Activated CD4-positive, alpha-beta T cell treated with anti-CD3 and anti-CD28 coated beads, Interleukin-10, Interleukin-2, amounts not matched to agents 100 ng/mL and 50 ng/mL, durations not matched to agents 16 hours and 8 hours (primary cell): ENCODE results near the gene ZNF358.

Experiments used
- DNase-seq: peaks from one replicate; pipeline ENCODE4 v3.0.0-alpha.2; 2020

Gene ZNF358

GRCh38 chr19:7562646-7563393, 46.9 kb downstream of the ZNF358 start:
- DNase-seq: no peak

GRCh38 chr19:7564866-7565265, 49.0 kb downstream of the ZNF358 start:
- DNase-seq: no peak

GRCh38 chr19:7565332-7565731, 49.4 kb downstream of the ZNF358 start:
- no peak for DNase-seq
